ENCODE results near the gene CACNG6. TPM values are rescaled to one million over a fixed set of nuclear protein-coding genes. Genes with fewer than 3 reads are reported as not detected.

CACNG6 gene
- polyA plus RNA-seq, 1 donor (not counting 4 experiments of a cell fraction or from before 2014, with no cell fraction given), result not detected

- Histone ChIP-seq H3K27ac (ENCODE audit: control insufficient read depth, insufficient read depth, low read length) (no peak overlapping the region), H3K36me3 (ENCODE audit: control insufficient read depth in 2 of 2, extremely low read depth in 1 of 2, insufficient read depth in 2 of 2, low read length in 2 of 2) (no peaks in the 10 kb centered on the region), H3K27me3 (ENCODE audit: control insufficient read depth, extremely low read depth, insufficient read depth, low read length) (peaks cover 35% of the 10 kb centered on the region), H2AFZ (ENCODE audit: control insufficient read depth, low read length) (no peak overlapping the region), H3K4me2 (ENCODE audit: control insufficient read depth, extremely low read depth, insufficient read depth, low read depth, low read length) (no peak overlapping the region), H3K4me3 (ENCODE audit: control insufficient read depth in 2 of 3, extremely low read depth in 1 of 3, insufficient read depth in 2 of 3, low read depth in 1 of 3, low read length in 3 of 3) (no peak overlapping the region), H3K9me1 (ENCODE audit: control insufficient read depth, extremely low read depth, insufficient read depth, low read length) (no peaks in the 10 kb centered on the region), H3K4me1 (ENCODE audit: control insufficient read depth, extremely low read depth, insufficient read depth, low read length) (no peaks in the 10 kb centered on the region), H4K20me1 (ENCODE audit: control insufficient read depth, extremely low read depth, insufficient read depth, low read length) (no peaks in the 10 kb centered on the region), H3K9me3 (ENCODE audit: control insufficient read depth, low read depth, low read length) (peaks cover 3% of the 10 kb centered on the region), H3K9ac (ENCODE audit: control insufficient read depth, extremely low read depth, insufficient read depth, low read length) (no peak overlapping the region), H3K79me2 (ENCODE audit: control insufficient read depth, insufficient read depth, low read length) (no peaks in the 10 kb centered on the region)
- TF ChIP-seq EZH2 (IDR thresholded peaks at IDR 0.05; ENCODE audit: low read length) (no peak), CTCF (optimal IDR thresholded peaks at IDR 0.05 in 1 of 3, IDR thresholded peaks at IDR 0.05 in 1 of 3, conservative IDR thresholded peaks at IDR 0.05 in 1 of 3; ENCODE audit: extremely low read depth in 1 of 3, insufficient read depth in 2 of 3, low read length in 3 of 3) (no peak)
- FAIRE-seq (no peak), DNase-seq (ENCODE audit: low read depth, low spot score) (no peak)
- dilution Hi-C loops (cut with MboI; ENCODE audit: extremely low pct_ligation_motif_present, low sequenced_read_pairs), result no loop called here
Measured at GRCh38 chr19:53983457-53984289, 7.8 kb upstream of the CACNG6 start.

GRCh38 chr19:53985863-53986262 lies 5.6 kb upstream of the CACNG6 start:
- TF ChIP-seq CTCF (optimal IDR thresholded peaks at IDR 0.05 in 1 of 3, IDR thresholded peaks at IDR 0.05 in 1 of 3, conservative IDR thresholded peaks at IDR 0.05 in 1 of 3; ENCODE audit: extremely low read depth in 1 of 3, insufficient read depth in 2 of 3, low read length in 3 of 3) (no peak), EZH2 (IDR thresholded peaks at IDR 0.05; ENCODE audit: low read length) (no peak)
- H3K27ac ChIP-seq (ENCODE audit: control insufficient read depth, insufficient read depth, low read length), result no peak overlapping the region

More at GRCh38 chr19:53985863-53986262, 5.6 kb upstream of the CACNG6 start:
- Histone ChIP-seq H3K9me3 (ENCODE audit: control insufficient read depth, low read depth, low read length) (peaks cover 3% of the 10 kb centered on the region), H3K4me2 (ENCODE audit: control insufficient read depth, extremely low read depth, insufficient read depth, low read depth, low read length) (no peak overlapping the region), H4K20me1 (ENCODE audit: control insufficient read depth, extremely low read depth, insufficient read depth, low read length) (no peaks in the 10 kb centered on the region), H3K36me3 (ENCODE audit: control insufficient read depth in 2 of 2, extremely low read depth in 1 of 2, insufficient read depth in 2 of 2, low read length in 2 of 2) (no peaks in the 10 kb centered on the region), H3K9ac (ENCODE audit: control insufficient read depth, extremely low read depth, insufficient read depth, low read length) (no peak overlapping the region), H3K4me1 (ENCODE audit: control insufficient read depth, extremely low read depth, insufficient read depth, low read length) (no peaks in the 10 kb centered on the region), H3K79me2 (ENCODE audit: control insufficient read depth, insufficient read depth, low read length) (no peaks in the 10 kb centered on the region), H2AFZ (ENCODE audit: control insufficient read depth, low read length) (no peak overlapping the region), H3K27me3 (ENCODE audit: control insufficient read depth, extremely low read depth, insufficient read depth, low read length) (peaks cover 16% of the 10 kb centered on the region), H3K4me3 (ENCODE audit: control insufficient read depth in 2 of 3, extremely low read depth in 1 of 3, insufficient read depth in 2 of 3, low read depth in 1 of 3, low read length in 3 of 3) (no peak overlapping the region), H3K9me1 (ENCODE audit: control insufficient read depth, extremely low read depth, insufficient read depth, low read length) (no peaks in the 10 kb centered on the region)
- DNase-seq (ENCODE audit: low read depth, low spot score) (no peak), FAIRE-seq (no peak)
- dilution Hi-C loops (cut with MboI; ENCODE audit: extremely low pct_ligation_motif_present, low sequenced_read_pairs), result no loop called here
